ENCODE measurements around the gene C1QB. TPM values are rescaled to one million over a fixed set of nuclear protein-coding genes. Genes with fewer than 3 reads are reported as not detected.
"Not testable (repeated sequence)": the region's sequence is repeated elsewhere in the genome, so short reads cannot be mapped to it uniquely, and the experiment has no call there.

Gene C1QB
- total RNA-seq, 2 donors from 2014 or later: 448 to 884 TPM

DNA sequence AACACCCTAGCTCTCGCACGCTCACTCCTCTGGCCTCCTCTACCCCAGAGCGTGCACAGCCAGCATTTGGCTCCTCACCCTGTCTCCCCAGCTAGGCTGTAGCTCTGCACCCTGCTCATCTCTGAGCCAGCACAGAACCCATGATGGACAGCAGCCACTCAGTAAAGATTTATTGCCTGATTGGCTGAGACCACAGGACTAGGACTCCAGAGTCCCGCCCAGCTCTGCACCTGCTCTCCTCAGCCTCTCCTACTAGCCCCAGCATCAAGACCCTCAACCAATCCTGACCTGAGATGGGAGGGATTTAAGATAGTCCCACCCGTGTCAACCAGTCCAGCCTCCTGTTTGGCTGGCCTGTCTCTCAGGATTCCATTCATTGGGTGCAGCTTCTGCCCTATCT, 9.3 kb downstream of the C1QB start:
- no peaks in the 10 kb centered on the region for H3K27me3 ChIP-seq (replicated peaks; ENCODE audit: insufficient read depth)
- H3K4me1 ChIP-seq (ENCODE audit: control insufficient read depth in 1 of 2, low read depth in 2 of 2): no peaks in the 10 kb centered on the region
- H3K4me3 ChIP-seq: no peak overlapping the region
- DNase-seq (ENCODE audit: low spot score): no peak
- H3K27ac ChIP-seq: no peak overlapping the region
- no peaks in the 10 kb centered on the region for H3K9me3 ChIP-seq
- ATAC-seq (ENCODE audit: insufficient number of reproducible peaks, low FRiP score, low read depth): no peak
- no peaks in the 10 kb centered on the region for H3K36me3 ChIP-seq
- TF ChIP-seq, protein P1, sequence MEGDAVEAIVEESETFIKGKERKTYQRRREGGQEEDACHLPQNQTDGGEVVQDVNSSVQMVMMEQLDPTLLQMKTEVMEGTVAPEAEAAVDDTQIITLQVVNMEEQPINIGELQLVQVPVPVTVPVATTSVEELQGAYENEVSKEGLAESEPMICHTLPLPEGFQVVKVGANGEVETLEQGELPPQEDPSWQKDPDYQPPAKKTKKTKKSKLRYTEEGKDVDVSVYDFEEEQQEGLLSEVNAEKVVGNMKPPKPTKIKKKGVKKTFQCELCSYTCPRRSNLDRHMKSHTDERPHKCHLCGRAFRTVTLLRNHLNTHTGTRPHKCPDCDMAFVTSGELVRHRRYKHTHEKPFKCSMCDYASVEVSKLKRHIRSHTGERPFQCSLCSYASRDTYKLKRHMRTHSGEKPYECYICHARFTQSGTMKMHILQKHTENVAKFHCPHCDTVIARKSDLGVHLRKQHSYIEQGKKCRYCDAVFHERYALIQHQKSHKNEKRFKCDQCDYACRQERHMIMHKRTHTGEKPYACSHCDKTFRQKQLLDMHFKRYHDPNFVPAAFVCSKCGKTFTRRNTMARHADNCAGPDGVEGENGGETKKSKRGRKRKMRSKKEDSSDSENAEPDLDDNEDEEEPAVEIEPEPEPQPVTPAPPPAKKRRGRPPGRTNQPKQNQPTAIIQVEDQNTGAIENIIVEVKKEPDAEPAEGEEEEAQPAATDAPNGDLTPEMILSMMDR (IDR thresholded peaks at IDR 0.05): no peak

DNA sequence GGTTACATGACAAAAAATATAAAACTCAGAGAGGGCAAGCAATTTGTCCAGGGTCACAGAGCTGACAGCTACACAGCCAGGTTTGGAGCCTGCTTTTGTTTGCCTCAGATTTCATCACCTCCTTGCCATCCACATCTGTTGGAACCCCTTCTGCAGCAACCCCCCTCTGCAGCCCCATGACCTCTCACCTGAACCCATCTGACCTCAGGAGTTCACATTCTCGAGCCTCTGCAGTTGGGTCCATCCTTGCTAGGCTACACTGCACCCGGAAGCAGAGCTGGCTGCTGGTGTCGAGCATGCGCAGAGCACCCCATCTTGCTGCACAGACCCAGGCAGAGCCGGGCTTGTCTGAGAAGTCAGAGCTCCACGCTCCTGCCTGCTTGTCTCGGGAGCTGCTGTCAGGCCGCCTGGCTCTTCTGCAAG, 10.0 kb downstream of the C1QB start:
- H3K27me3 ChIP-seq (replicated peaks; ENCODE audit: insufficient read depth): no peaks in the 10 kb centered on the region
- TF ChIP-seq, protein P1 (IDR thresholded peaks at IDR 0.05): no peak
- ATAC-seq (ENCODE audit: insufficient number of reproducible peaks, low FRiP score, low read depth): no peak
- no peak overlapping the region for H3K27ac ChIP-seq
- no peaks in the 10 kb centered on the region for H3K36me3 ChIP-seq
- no peak overlapping the region for H3K4me3 ChIP-seq
- DNase-seq (ENCODE audit: low spot score): no peak
- H3K4me1 ChIP-seq (ENCODE audit: control insufficient read depth in 1 of 2, low read depth in 2 of 2): no peaks in the 10 kb centered on the region
- no peaks in the 10 kb centered on the region for H3K9me3 ChIP-seq

DNA sequence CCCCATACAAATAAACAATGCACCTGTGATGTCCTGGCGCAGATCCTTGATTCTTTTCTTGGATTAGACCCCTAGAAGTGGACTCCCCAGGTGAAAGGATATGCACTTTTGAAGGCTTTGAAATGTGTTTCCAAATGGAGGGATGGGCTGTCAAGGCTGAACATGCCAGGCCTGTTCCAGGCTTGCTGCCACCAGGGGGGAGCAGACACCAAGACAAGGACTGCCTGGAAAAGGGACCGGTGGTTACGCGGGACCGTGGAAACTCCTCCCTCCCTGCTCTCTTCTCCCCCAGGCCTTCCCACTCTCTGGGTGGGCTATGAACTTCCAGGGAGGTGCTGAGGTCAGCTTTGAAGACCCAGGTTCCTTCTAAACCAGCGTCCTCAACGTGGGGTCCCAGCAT, 12.7 kb downstream of the C1QB start:
- no peak for ATAC-seq (ENCODE audit: insufficient number of reproducible peaks, low FRiP score, low read depth)
- Histone ChIP-seq H3K36me3 (no peaks in the 10 kb centered on the region), H3K27me3 (replicated peaks; ENCODE audit: insufficient read depth) (no peaks in the 10 kb centered on the region), H3K27ac (no peak overlapping the region), H3K4me3 (no peak overlapping the region), H3K4me1 (ENCODE audit: control insufficient read depth in 1 of 2, low read depth in 2 of 2) (no peaks in the 10 kb centered on the region), H3K9me3 (no peaks in the 10 kb centered on the region)
- DNase-seq (ENCODE audit: low spot score): no peak
- TF ChIP-seq, protein P1 (IDR thresholded peaks at IDR 0.05): no peak

DNA sequence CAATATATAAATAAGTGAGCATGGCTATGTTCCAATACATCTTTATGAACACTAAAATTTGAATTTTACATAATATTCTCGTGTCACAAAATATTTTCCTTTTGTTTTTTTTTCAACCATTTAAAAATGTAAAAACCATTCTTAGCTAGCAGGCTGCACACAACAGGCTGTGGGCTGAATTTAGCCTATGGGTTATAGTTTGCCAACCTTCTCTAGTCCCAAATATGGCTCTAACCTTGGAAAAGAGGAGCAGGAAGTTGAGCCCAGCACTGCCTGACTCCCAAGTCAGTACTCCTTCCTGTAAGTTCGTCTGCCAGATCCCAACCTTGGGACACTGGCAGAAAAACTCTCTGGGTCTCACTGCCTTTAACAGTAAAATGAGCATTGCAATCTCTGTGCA, 13.4 kb downstream of the C1QB start:
- no peak overlapping the region for H3K4me3 ChIP-seq
- H3K4me1 ChIP-seq (ENCODE audit: control insufficient read depth in 1 of 2, low read depth in 2 of 2): no peaks in the 10 kb centered on the region
- H3K36me3 ChIP-seq: no peaks in the 10 kb centered on the region
- no peak overlapping the region for H3K27ac ChIP-seq
- TF ChIP-seq, protein P1 (IDR thresholded peaks at IDR 0.05): no peak
- DNase-seq (ENCODE audit: low spot score) (no peak), ATAC-seq (ENCODE audit: insufficient number of reproducible peaks, low FRiP score, low read depth) (no peak)
- no peaks in the 10 kb centered on the region for H3K27me3 ChIP-seq (replicated peaks; ENCODE audit: insufficient read depth)
- no peaks in the 10 kb centered on the region for H3K9me3 ChIP-seq

DNA sequence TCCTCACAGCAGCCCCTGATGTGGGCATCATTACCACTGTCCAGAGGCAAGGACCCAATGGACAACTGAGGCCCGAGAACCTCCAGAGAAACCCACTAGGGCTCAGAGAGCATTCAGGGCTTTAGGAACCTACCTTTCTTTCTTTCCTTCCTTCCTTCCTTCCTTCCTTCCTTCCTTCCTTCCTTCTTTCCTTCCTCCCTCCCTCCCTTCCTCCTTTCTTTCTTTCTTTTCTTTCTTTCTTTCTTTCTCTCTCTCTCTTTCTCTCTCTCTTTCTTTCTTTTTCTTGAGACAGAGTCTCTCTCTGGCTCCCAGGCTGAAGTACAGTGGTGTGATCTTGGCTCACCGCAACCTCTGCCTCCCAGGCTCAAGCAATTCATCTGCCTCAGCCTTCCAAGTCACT, 15.8 kb downstream of the C1QB start:
- H3K9me3 ChIP-seq; H3K36me3 ChIP-seq; DNase-seq (ENCODE audit: low spot score); H3K27ac ChIP-seq; H3K4me3 ChIP-seq; H3K4me1 ChIP-seq (ENCODE audit: control insufficient read depth in 1 of 2, low read depth in 2 of 2); ATAC-seq (ENCODE audit: insufficient number of reproducible peaks, low FRiP score, low read depth); H3K27me3 ChIP-seq (replicated peaks; ENCODE audit: insufficient read depth): not testable (repeated sequence)

DNA sequence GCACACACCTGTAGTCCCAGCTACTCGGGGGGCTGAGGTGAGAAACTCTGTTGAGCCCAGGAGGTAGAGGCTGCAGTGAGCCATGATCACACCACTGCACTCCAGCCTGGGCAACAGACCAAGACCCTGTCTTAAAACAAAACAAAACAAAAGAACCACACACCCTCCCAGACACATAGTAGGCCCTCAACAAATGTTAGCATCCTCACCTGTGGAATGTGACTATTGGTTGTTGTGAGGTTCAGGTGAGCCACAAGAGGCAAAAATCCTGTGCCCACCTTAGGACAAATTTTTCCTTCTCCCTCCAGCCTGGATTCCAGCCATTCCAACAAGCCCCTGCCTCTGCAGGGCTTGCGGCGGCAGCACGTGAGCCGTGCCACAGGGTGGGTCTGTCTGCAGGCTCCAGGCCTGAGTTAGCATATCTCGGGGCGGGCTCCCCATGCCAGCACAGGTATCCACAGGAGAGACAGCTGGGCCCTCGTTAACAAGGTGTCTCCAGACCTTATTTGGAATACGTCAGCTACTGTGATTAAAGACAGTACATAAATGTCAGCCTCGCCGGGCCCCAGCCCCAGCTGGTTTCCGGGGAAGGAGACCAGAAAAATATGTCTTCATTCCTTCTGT, 17.4 kb downstream of the C1QB start:
- H3K27me3 ChIP-seq (replicated peaks; ENCODE audit: insufficient read depth): no peaks in the 10 kb centered on the region
- TF ChIP-seq, protein P1 (IDR thresholded peaks at IDR 0.05): no peak
- no peaks in the 10 kb centered on the region for H3K9me3 ChIP-seq
- no peak overlapping the region for H3K27ac ChIP-seq
- H3K36me3 ChIP-seq: no peaks in the 10 kb centered on the region
- ATAC-seq (ENCODE audit: insufficient number of reproducible peaks, low FRiP score, low read depth) (no peak), DNase-seq (ENCODE audit: low spot score) (no peak)
- H3K4me1 ChIP-seq (ENCODE audit: control insufficient read depth in 1 of 2, low read depth in 2 of 2): no peaks in the 10 kb centered on the region
- no peak overlapping the region for H3K4me3 ChIP-seq
